RWPE2 (cell line): ENCODE measurements around the gene PLD2.

ENCODE experiments used
- ATAC-seq: fragments of 200-7000 bp; cut with Tn5 transposase; 3 replicates; pipeline ENCODE4 v1.9.1; 2021; ENCODE audit warnings: low read depth
- DNase-seq: peaks from one replicate; pipeline ENCODE4 v3.0.0-alpha.2; 2020; ENCODE audit warnings: low spot score
- H3K27ac ChIP-seq: fragments of 450-650 bp; 2 replicates; pipeline ENCODE4 v1.5.1; 2017; ENCODE audit warnings: mild to moderate bottlenecking; ENCODE audit not compliant: poor library complexity, severe bottlenecking
- H3K27me3 ChIP-seq: fragments of 250-450 bp; sonication (Bioruptor Pico); 2 replicates; pipeline ENCODE4 v1.5.1; 2021; ENCODE audit warnings: mild to moderate bottlenecking, moderate library complexity; ENCODE audit not compliant: insufficient read depth, poor library complexity, severe bottlenecking
- H3K36me3 ChIP-seq: fragments of 250-450 bp; sonication (Bioruptor Pico); 2 replicates; pipeline ENCODE4 v1.5.1; 2020; ENCODE audit warnings: low read depth, mild to moderate bottlenecking, moderate library complexity
- H3K4me1 ChIP-seq: fragments of 250-450 bp; sonication (Bioruptor Pico); 2 replicates; pipeline ENCODE4 v1.5.1; 2021; ENCODE audit warnings: mild to moderate bottlenecking, moderate library complexity; ENCODE audit not compliant: insufficient read depth, poor library complexity, severe bottlenecking
- H3K4me3 ChIP-seq: fragments of 250-450 bp; sonication (Bioruptor Pico); 2 replicates; pipeline ENCODE4 v1.5.1; 2021; ENCODE audit warnings: mild to moderate bottlenecking, moderate library complexity; ENCODE audit not compliant: severe bottlenecking
- H3K9me3 ChIP-seq: fragments of 250-450 bp; sonication (Bioruptor Pico); 2 replicates; pipeline ENCODE4 v1.5.1; 2021; ENCODE audit warnings: mild to moderate bottlenecking, moderate library complexity; ENCODE audit not compliant: severe bottlenecking
- CTCF ChIP-seq: fragments of 450-650 bp; IDR thresholded peaks from one replicate; pipeline ENCODE4 v1.5.1; 2017; ENCODE audit warnings: mild to moderate bottlenecking, moderate library complexity; ENCODE audit not compliant: poor library complexity, severe bottlenecking

The PLD2 gene

GRCh38 chr17:4780325-4780955 lies 26.5 kb upstream of the PLD2 start:
- no peak for TF ChIP-seq CTCF
- H3K9me3 ChIP-seq: no peaks in the 10 kb centered on the region
- DNase-seq (no peak), ATAC-seq (no peak)
- no peak overlapping the region for H3K4me3 ChIP-seq
- H3K36me3 ChIP-seq: no peaks in the 10 kb centered on the region
- no peaks in the 10 kb centered on the region for H3K4me1 ChIP-seq
- H3K27me3 ChIP-seq: no peaks in the 10 kb centered on the region
- H3K27ac ChIP-seq: no peak overlapping the region

- no peak overlapping the region for H3K27ac ChIP-seq
- peaks cover 2% of the 10 kb centered on the region for H3K4me1 ChIP-seq
- no peak overlapping the region for H3K4me3 ChIP-seq
- ATAC-seq (no peak), DNase-seq (no peak)
- no peaks in the 10 kb centered on the region for H3K9me3 ChIP-seq
- no peaks in the 10 kb centered on the region for H3K36me3 ChIP-seq
- TF ChIP-seq CTCF: no peak
- H3K27me3 ChIP-seq: no peaks in the 10 kb centered on the region
Measured at GRCh38 chr17:4782652-4783051, 24.3 kb upstream of the PLD2 start.

GRCh38 chr17:4785311-4786105 lies 21.4 kb upstream of the PLD2 start:
- Histone ChIP-seq H3K36me3 (no peaks in the 10 kb centered on the region), H3K4me1 (peaks cover 7% of the 10 kb centered on the region), H3K4me3 (no peak overlapping the region), H3K9me3 (no peaks in the 10 kb centered on the region), H3K27ac (no peak overlapping the region), H3K27me3 (no peaks in the 10 kb centered on the region)
- DNase-seq (no peak), ATAC-seq (no peak)
- TF ChIP-seq CTCF: no peak

GRCh38 chr17:4786106-4786511 lies 20.8 kb upstream of the PLD2 start, which contains the start of gene VMO1:
TSS of gene VMO1 (minus strand) at chr17:4786364. CDS start at chr17:4786352, 12 bp downstream.
- H3K36me3 ChIP-seq: no peaks in the 10 kb centered on the region
- no peak within 1 kb of the TSS for H3K4me3 ChIP-seq
- ATAC-seq: no peak
- DNase-seq: no peak
- H3K9me3 ChIP-seq: no peaks in the 10 kb centered on the region
- peaks cover 7% of the 10 kb centered on the region for H3K4me1 ChIP-seq
- no peak within 1 kb of the TSS for H3K27ac ChIP-seq
- H3K27me3 ChIP-seq: no peaks in the 10 kb centered on the region
- no peak for TF ChIP-seq CTCF

GRCh38 chr17:4786516-4786915 lies 20.4 kb upstream of the PLD2 start:
- TF ChIP-seq CTCF: no peak
- H3K4me1 ChIP-seq: peaks cover 7% of the 10 kb centered on the region
- H3K36me3 ChIP-seq: no peaks in the 10 kb centered on the region
- ATAC-seq (no peak), DNase-seq (no peak)
- no peak overlapping the region for H3K4me3 ChIP-seq
- no peak overlapping the region for H3K27ac ChIP-seq
- no peaks in the 10 kb centered on the region for H3K9me3 ChIP-seq
- no peaks in the 10 kb centered on the region for H3K27me3 ChIP-seq
